A549 (cell line): ENCODE data around the gene SASH1. TPM values are rescaled to one million over a fixed set of nuclear protein-coding genes. Genes with fewer than 3 reads are reported as not detected.

Experiments
- ATAC-seq, 2 experiments: fragments of 200-7000 bp in 1 of 2; fragments of >200 bp in 1 of 2; cut with Nextera tagmentation in 1 of 2; cut with Tn5 transposase in 1 of 2; 3 replicates each; pipeline versions ENCODE4 v1.8.0 to v1.9.1; 2018 to 2020; ENCODE audit warnings: mild to moderate bottlenecking in 1 of 2, moderate library complexity in 1 of 2
- CTCF ChIA-PET: fragments of 300-600 bp; sonication (Branson Sonifier 250); formaldehyde crosslinking; extraction: SDS; loops from one replicate; lab custom pipeline; 2021; ENCODE audit warnings: antibody characterized with exemption, inconsistent platforms; lab: Yijun Ruan, JAX
- POLR2A ChIA-PET: fragments of 350-600 bp; formaldehyde crosslinking; extraction: SDS; loops from one replicate; lab custom pipeline; 2021; ENCODE audit warnings: antibody characterized with exemption, inconsistent platforms; lab: Yijun Ruan, JAX
- DNase-seq, 2 experiments: peaks; one replicate each; pipeline versions ENCODE4 v3.0.0 to v3.0.0-alpha.2; 2011 to 2016; ENCODE audit warnings: low read depth in 1 of 2, low spot score in 1 of 2
- FAIRE-seq: peaks from 2 replicates; lab custom pipeline; 2011; peaks lifted over from hg19 to GRCh38; lab: Jason Lieb, UNC
- H3K27ac ChIP-seq, 2 experiments: fragments of >200 bp; sonication (Bioruptor Twin); formaldehyde crosslinking; 3 replicates each; pipeline ENCODE4 v1.5.1; 2016 to 2017
- H3K4me1 ChIP-seq: fragments of >200 bp; sonication (Bioruptor Twin); formaldehyde crosslinking; 3 replicates; pipeline ENCODE4 v1.6.1; 2016
- H3K4me2 ChIP-seq: fragments of >200 bp; sonication (Bioruptor Twin); formaldehyde crosslinking; 3 replicates; pipeline ENCODE4 v1.6.1; 2016
- H3K4me3 ChIP-seq: fragments of >200 bp; sonication (Bioruptor Twin); formaldehyde crosslinking; 3 replicates; pipeline ENCODE4 v1.5.1; 2016
- H3K9me3 ChIP-seq: fragments of >200 bp; sonication (Bioruptor Twin); formaldehyde crosslinking; 3 replicates; pipeline ENCODE4 v1.6.1; 2016
- BHLHE40 ChIP-seq: IDR thresholded peaks from 2 replicates; pipeline ENCODE4 v1.6.1; 2012; ENCODE audit warnings: low read depth, low read length, inconsistent platforms
- CBX2 ChIP-seq: fragments of 200-600 bp; sonication (generic); IDR thresholded peaks from 2 replicates; pipeline ENCODE4 v1.6.1; 2016; ENCODE audit warnings: low read depth, mild to moderate bottlenecking, borderline replicate concordance
- CBX8 ChIP-seq: fragments of 200-600 bp; sonication (generic); IDR thresholded peaks from 2 replicates; pipeline ENCODE4 v1.6.1; 2016
- CEBPB ChIP-seq, 2 experiments: fragments of >200 bp in 1 of 2; sonication (Bioruptor Twin) in 1 of 2; formaldehyde crosslinking in 1 of 2; IDR thresholded peaks; 2 replicates each; pipeline ENCODE4 v1.6.1; 2012 to 2016
- EHMT2 ChIP-seq: fragments of 200-600 bp; sonication (generic); IDR thresholded peaks from 2 replicates; pipeline ENCODE4 v1.6.1; 2016; ENCODE audit warnings: antibody characterized with exemption, low read depth, mild to moderate bottlenecking, moderate library complexity
- EP300 ChIP-seq, 2 experiments: fragments of >200 bp; sonication (Bioruptor Twin); formaldehyde crosslinking; IDR thresholded peaks; 2 replicates in 1 of 2; 3 replicates in 1 of 2; pipeline ENCODE4 v1.6.1; 2016 to 2017
- FOSB ChIP-seq: fragments of 250-450 bp; sonication (Bioruptor Pico); IDR thresholded peaks from 2 replicates; pipeline ENCODE4 v1.5.0; 2020; ENCODE audit warnings: mild to moderate bottlenecking, moderate library complexity
- FOSL2 ChIP-seq, 2 experiments: fragments of 450-650 bp in 1 of 2; fragments of >200 bp in 1 of 2; sonication (Bioruptor Twin) in 1 of 2; formaldehyde crosslinking; IDR thresholded peaks; 2 replicates each; pipeline versions ENCODE4 v1.5.0 to v1.6.1; 2016 to 2020; ENCODE audit warnings: mild to moderate bottlenecking in 1 of 2, moderate library complexity in 1 of 2
- HDAC2 ChIP-seq: fragments of 200-600 bp; sonication (generic); IDR thresholded peaks from 2 replicates; pipeline ENCODE4 v1.6.1; 2016
- HEYL ChIP-seq: fragments of 250-450 bp; sonication (Bioruptor Pico); IDR thresholded peaks from 2 replicates; pipeline ENCODE4 v1.8.0; 2021; ENCODE audit warnings: mild to moderate bottlenecking, moderate library complexity
- HOXB13 ChIP-seq: fragments of 250-450 bp; sonication (Bioruptor Pico); IDR thresholded peaks from 2 replicates; pipeline ENCODE4 v1.5.0; 2020; ENCODE audit warnings: low read depth, mild to moderate bottlenecking, moderate library complexity
- HOXB5 ChIP-seq: fragments of 250-450 bp; sonication (Bioruptor Pico); IDR thresholded peaks from 2 replicates; pipeline ENCODE4 v1.5.0; 2020; ENCODE audit warnings: mild to moderate bottlenecking, moderate library complexity
- NPAS2 ChIP-seq: fragments of 250-450 bp; sonication (Bioruptor Pico); IDR thresholded peaks from 2 replicates; pipeline ENCODE4 v1.8.0; 2022; ENCODE audit warnings: mild to moderate bottlenecking, moderate library complexity, borderline replicate concordance
- NR3C1 ChIP-seq: fragments of >200 bp; sonication (Bioruptor Twin); formaldehyde crosslinking; IDR thresholded peaks from 3 replicates; pipeline ENCODE4 v1.6.1; 2017
- RAD21 ChIP-seq, 2 experiments: fragments of >200 bp in 1 of 2; sonication (Bioruptor Twin) in 1 of 2; formaldehyde crosslinking in 1 of 2; IDR thresholded peaks in 1 of 2; conservative IDR thresholded peaks in 1 of 2; 2 replicates in 1 of 2; 3 replicates in 1 of 2; pipeline ENCODE4 v1.6.1; 2012 to 2018; ENCODE audit warnings: inconsistent platforms in 1 of 2
- SMC3 ChIP-seq: fragments of >200 bp; sonication (Bioruptor Twin); formaldehyde crosslinking; IDR thresholded peaks from 3 replicates; pipeline ENCODE4 v1.6.1; 2018; ENCODE audit warnings: inconsistent platforms
- TFCP2L1 ChIP-seq: fragments of 250-450 bp; sonication (Bioruptor Pico); IDR thresholded peaks from 2 replicates; pipeline ENCODE4 v1.5.0; 2021; ENCODE audit warnings: mild to moderate bottlenecking
- ZFP36 ChIP-seq: fragments of 450-650 bp; IDR thresholded peaks from 2 replicates; pipeline ENCODE4 v1.6.1; 2014; ENCODE audit warnings: borderline replicate concordance; ENCODE audit not compliant: partially characterized antibody
- WGBS: methylation state at CpG from one replicate; pipeline ENCODE4 v1.1.6; 2017; ENCODE audit errors: missing lambda C conversion rate; 5-methylcytosine and 5-hydroxymethylcytosine counted together
- polyA plus RNA-seq, 4 experiments: library from polyadenylated mRNA; depleted of rRNA in 3 of 4; stranded (reverse); fragments of >200 nt; fragmentation: RNase III in 1 of 4; extraction: RNeasy Plus Mini Kit Qiagen cat#74134 plus additional on column Dnase treatment in 1 of 4; gene quantifications; 2 replicates in 3 of 4; 3 replicates in 1 of 4; pipeline ENCODE4 v1.2.3, GENCODE V29; 2011 to 2017
- TF ChIP-seq, protein P1 (sequence below): fragments of 150-350 bp; IDR thresholded peaks from 2 replicates; pipeline ENCODE4 v1.6.1; 2014; ENCODE audit warnings: low read depth, mild to moderate bottlenecking, low read length
- TF ChIP-seq, protein P2 (sequence below): fragments of >200 bp; sonication (Bioruptor Twin); formaldehyde crosslinking; IDR thresholded peaks from 3 replicates; pipeline ENCODE4 v1.5.1; 2016
- TF ChIP-seq, protein P3 (sequence below): IDR thresholded peaks from 2 replicates; pipeline ENCODE4 v1.6.1; 2012
- TF ChIP-seq, protein P4 (sequence below): fragments of >200 bp; sonication (Bioruptor Twin); formaldehyde crosslinking; IDR thresholded peaks from 3 replicates; pipeline ENCODE4 v1.6.1; 2016

Gene SASH1
- polyA plus RNA-seq, 2 of the 4 experiments (the other 2 are of a cell fraction) = 2.5 to 3.0 TPM

DNA sequence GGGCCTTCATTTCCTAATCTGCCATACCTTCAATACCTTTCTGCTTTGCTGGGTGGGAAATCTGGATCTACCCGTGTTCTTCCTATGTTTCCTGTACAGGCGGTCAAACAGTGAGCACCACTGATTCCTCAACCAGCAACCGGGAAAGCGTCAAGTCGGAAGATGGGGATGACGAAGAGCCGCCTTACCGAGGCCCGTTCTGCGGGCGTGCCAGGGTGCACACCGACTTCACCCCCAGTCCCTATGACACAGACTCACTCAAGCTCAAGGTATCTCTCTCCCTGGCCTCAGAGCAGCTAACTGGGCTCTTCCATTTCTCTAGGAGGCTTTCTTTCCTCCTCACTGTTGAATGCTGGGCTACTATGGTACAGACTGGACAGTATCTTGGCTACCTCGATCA lies 190.1 kb downstream of the SASH1 start:
- TF ChIP-seq EP300 (IDR thresholded peaks at IDR 0.05) = no peak
- no peak for TF ChIP-seq BHLHE40
- TF ChIP-seq HDAC2 = no peak
- no peak for TF ChIP-seq TFCP2L1 (CRISPR knock-in tag)
- POLR2A ChIA-PET = no interaction called here
- CTCF ChIA-PET = no interaction called here
- WGBS = 90% methylated on average over 13 of the region's 13 CpGs
- ATAC-seq (no peak), DNase-seq (no peak), FAIRE-seq (no peak)
- H3K27ac ChIP-seq = no peak overlapping the region
- H3K4me2 ChIP-seq = no peak overlapping the region
- H3K9me3 ChIP-seq = no peaks in the 10 kb centered on the region
- H3K4me1 ChIP-seq = peaks cover 7% of the 10 kb centered on the region; the same call in 2 of the 3 replicates
- no peak overlapping the region for H3K4me3 ChIP-seq

DNA sequence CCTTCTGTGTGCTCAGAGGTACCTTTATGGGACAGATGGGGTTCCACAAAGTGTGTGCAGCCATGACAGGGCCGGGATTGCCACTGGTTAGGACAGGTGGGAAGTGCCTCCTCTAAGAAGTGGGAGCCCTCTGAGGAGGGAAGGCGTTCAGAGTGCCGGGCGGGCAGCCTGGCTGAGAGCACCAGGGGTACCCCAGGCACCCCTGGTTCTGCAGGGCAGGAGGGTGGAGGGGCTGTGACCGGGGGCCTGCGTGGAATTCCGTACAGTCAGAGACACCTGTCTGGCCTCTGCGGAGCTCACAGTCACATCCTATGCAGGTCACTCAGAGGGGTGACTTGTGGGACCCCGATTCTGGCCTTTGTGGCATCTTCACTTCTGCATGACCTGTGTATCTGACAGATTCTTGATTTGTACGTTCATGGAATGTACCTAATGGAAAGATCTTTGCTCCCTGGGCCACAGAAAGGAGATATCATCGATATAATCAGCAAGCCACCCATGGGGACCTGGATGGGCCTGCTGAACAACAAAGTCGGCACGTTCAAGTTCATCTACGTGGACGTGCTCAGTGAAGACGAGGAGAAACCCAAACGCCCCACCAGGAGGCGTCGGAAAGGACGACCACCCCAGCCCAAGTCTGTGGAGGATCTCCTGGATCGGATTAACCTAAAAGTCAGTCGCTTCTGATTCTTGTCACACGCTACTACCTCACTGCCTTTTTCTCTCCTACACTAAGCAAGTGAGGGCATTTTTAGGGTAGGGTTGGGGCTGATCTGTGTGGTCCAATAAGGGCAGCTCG lies 190.9 kb downstream of the SASH1 start:
- Histone ChIP-seq H3K9me3 (no peaks in the 10 kb centered on the region), H3K4me2 (no peak overlapping the region), H3K4me1 (peaks cover 7% of the 10 kb centered on the region; the same call in 2 of the 3 replicates), H3K27ac (no peak overlapping the region), H3K4me3 (no peak overlapping the region)
- TF ChIP-seq NR3C1 (no peak), HOXB5 (CRISPR knock-in tag) (no peak), EHMT2 (no peak), HOXB13 (no peak), HEYL (CRISPR knock-in tag) (no peak), SMC3 (no peak), CEBPB (IDR thresholded peaks at IDR 0.05) (no peak), CBX8 (no peak), HDAC2 (no peak)
- TF ChIP-seq, protein P1, sequence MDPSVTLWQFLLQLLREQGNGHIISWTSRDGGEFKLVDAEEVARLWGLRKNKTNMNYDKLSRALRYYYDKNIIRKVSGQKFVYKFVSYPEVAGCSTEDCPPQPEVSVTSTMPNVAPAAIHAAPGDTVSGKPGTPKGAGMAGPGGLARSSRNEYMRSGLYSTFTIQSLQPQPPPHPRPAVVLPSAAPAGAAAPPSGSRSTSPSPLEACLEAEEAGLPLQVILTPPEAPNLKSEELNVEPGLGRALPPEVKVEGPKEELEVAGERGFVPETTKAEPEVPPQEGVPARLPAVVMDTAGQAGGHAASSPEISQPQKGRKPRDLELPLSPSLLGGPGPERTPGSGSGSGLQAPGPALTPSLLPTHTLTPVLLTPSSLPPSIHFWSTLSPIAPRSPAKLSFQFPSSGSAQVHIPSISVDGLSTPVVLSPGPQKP = no peak
- no peak for ATAC-seq
- no peak for FAIRE-seq
- 84% methylated on average over 21 of the region's 24 CpGs for WGBS
- no peak for DNase-seq
- ChIA-PET POLR2A (no interaction called here), CTCF (no interaction called here)

DNA sequence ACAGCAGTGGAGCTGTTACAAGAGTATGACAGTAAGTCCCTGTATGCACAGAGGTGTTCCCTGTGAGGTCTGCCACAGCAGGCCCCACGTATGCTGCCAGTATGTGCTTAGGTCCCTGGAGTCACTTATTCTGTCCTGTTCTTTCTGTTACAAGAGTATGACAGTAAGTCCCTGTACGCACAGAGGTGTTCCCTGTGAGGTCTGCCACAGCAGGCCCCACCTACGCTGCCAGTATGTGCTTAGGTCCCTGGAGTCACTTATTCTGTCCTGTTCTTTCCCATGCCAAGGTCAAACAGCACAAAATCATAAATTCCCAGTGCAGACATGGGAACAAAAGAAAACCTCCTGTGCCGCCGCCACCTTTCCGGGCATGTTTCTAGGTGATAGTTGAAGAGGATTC lies 192.2 kb downstream of the SASH1 start:
- Histone ChIP-seq H3K4me3 (no peak overlapping the region), H3K27ac (no peak overlapping the region), H3K4me2 (no peak overlapping the region), H3K9me3 (no peaks in the 10 kb centered on the region), H3K4me1 (peaks cover 7% of the 10 kb centered on the region; the same call in 2 of the 3 replicates)
- ChIA-PET POLR2A (no interaction called here), CTCF (interaction anchor here (1.5 kb wide), 1 partner anchor 11 kb away, joined by 3 read pairs; no protein-coding TSS in a partner anchor)
- WGBS = 91% methylated on average over 5 of the region's 6 CpGs
- no peak for FAIRE-seq
- no peak for ATAC-seq
- TF ChIP-seq, protein P2, sequence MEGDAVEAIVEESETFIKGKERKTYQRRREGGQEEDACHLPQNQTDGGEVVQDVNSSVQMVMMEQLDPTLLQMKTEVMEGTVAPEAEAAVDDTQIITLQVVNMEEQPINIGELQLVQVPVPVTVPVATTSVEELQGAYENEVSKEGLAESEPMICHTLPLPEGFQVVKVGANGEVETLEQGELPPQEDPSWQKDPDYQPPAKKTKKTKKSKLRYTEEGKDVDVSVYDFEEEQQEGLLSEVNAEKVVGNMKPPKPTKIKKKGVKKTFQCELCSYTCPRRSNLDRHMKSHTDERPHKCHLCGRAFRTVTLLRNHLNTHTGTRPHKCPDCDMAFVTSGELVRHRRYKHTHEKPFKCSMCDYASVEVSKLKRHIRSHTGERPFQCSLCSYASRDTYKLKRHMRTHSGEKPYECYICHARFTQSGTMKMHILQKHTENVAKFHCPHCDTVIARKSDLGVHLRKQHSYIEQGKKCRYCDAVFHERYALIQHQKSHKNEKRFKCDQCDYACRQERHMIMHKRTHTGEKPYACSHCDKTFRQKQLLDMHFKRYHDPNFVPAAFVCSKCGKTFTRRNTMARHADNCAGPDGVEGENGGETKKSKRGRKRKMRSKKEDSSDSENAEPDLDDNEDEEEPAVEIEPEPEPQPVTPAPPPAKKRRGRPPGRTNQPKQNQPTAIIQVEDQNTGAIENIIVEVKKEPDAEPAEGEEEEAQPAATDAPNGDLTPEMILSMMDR = no peak
- TF ChIP-seq, protein P3, sequence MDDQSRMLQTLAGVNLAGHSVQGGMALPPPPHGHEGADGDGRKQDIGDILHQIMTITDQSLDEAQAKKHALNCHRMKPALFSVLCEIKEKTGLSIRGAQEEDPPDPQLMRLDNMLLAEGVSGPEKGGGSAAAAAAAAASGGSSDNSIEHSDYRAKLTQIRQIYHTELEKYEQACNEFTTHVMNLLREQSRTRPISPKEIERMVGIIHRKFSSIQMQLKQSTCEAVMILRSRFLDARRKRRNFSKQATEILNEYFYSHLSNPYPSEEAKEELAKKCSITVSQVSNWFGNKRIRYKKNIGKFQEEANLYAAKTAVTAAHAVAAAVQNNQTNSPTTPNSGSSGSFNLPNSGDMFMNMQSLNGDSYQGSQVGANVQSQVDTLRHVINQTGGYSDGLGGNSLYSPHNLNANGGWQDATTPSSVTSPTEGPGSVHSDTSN = no peak
- TF ChIP-seq RAD21 (conservative IDR thresholded peaks at IDR 0.05 in 1 of 2, IDR thresholded peaks at IDR 0.05 in 1 of 2) (no peak), SMC3 (no peak), FOSL2 (IDR thresholded peaks at IDR 0.05) (no peak), FOSL2 (CRISPR knock-in tag; IDR thresholded peaks at IDR 0.05) (no peak), HDAC2 (no peak), CBX2 (no peak), NPAS2 (CRISPR knock-in tag) (no peak), ZFP36 (no peak), FOSB (CRISPR knock-in tag) (no peak)
- TF ChIP-seq, protein P4, sequence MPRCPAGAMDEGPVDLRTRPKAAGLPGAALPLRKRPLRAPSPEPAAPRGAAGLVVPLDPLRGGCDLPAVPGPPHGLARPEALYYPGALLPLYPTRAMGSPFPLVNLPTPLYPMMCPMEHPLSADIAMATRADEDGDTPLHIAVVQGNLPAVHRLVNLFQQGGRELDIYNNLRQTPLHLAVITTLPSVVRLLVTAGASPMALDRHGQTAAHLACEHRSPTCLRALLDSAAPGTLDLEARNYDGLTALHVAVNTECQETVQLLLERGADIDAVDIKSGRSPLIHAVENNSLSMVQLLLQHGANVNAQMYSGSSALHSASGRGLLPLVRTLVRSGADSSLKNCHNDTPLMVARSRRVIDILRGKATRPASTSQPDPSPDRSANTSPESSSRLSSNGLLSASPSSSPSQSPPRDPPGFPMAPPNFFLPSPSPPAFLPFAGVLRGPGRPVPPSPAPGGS = no peak
- no peak for DNase-seq
